T-helper 1 cell treated with Interleukin-12 subunit alpha and Interleukin-12 subunit beta and Interleukin-4 antibody, amounts not matched to agents 30 ng/mL and 1 ng/mL, for 36 hours (primary cell): Measurements from ENCODE around the gene CCNL1. TPM values are rescaled to one million over a fixed set of nuclear protein-coding genes. Genes with fewer than 3 reads are reported as not detected.

Experiments
- intact Hi-C: fragments of 100-400 bp; cut with micrococcal nuclease; formaldehyde crosslinking; loops from one replicate; pipeline ENCODE4 v1.15.1; 2024
- total RNA-seq: library from RNA; stranded (reverse); gene quantifications from 2 replicates; pipeline ENCODE4 v1.2.3, GENCODE V29; 2022

The CCNL1 gene
- total RNA-seq, 1 donor from 2014 or later: 245 TPM

DNA sequence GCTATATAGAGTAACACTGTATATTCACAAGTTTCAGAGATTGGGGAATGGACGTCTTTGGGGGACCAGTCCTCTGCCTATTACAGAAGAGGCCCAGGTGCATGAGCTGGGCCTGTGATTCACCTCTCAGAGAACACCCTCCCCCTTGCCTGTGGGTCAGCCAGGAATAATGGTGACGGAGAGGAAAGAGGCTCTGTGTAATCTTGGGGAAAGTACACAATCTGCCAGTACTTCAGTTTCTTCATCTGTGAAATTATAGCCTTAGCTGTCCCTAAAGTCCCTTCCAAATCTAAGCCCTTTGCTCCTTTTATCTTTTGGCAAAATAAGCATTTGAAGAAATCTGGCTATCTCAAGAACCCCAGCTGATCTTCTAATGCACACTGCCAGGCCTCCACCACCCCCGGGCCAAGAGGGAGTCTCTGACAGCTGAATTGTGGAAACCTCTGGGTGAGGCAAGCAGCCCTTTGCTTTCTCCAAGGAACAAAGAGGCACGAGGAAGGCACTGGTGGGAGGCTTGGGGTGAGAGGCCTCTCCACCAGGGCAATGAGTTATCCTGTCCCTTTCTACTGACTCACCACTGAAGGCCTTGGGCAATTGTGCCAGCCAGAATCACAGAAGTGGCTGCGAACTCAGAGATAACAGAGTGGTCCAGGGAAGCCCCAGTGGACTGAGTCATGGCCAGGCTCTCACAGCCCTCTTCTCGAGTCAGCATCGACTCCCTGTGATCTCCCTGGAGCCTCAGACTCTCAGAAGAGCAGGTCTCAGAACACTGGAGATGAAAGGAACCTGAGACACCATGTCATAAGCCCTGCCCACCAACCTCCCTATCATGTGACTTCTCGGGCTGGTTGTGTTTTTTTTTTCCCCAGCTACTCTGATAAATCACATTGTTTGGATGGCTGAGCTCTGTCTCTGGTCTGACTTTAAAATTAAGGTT lies 31.8 kb downstream of the CCNL1 start:
- intact Hi-C loops: loop anchor here (1.0 kb wide), 5 partner anchors 9 to 311 kb away; no protein-coding TSS in a partner anchor

DNA sequence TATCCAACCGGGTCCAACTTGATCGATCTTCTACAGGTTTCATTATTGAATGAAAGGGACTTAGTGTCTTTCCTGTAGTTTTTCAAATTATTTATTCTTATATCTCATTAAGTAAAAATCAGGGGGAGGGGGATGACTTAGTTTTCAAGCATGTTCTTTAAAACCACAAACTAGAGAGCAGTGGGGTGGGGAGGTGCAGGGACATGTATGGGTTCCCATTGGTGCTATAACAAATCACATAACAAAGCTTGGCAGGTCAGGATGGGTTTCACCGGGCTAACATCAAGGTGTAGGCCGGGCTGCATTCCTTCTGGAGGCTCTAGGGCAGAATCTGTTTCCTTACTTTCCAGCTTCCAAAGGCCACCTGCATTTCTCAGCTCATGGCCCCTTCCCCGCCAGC lies 32.7 kb downstream of the CCNL1 start:
- intact Hi-C loops: no loop called here

DNA sequence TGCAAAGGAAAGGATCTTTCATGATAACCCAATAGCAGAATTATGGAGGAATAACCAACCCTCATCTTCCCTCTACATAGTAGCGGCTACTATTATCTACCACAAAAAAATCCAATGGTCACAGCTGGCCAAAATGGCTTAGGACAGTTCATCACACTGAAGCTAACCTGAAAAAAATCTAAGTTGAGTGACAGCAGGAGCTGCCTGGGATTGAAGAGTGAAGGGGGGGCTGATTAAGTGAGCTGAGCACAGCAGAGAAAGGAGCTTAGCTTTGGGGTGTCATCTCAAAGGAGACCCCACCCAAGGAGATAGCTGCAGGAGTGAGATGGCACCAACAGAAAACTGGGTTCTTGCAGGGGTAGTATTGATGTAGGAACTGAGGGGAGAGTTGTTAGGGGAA lies 33.6 kb downstream of the CCNL1 start:
- intact Hi-C loops: no loop called here

- intact Hi-C loops: no loop called here
Measured at GRCh38 chr3:157125101-157125500, 34.8 kb downstream of the CCNL1 start.

DNA sequence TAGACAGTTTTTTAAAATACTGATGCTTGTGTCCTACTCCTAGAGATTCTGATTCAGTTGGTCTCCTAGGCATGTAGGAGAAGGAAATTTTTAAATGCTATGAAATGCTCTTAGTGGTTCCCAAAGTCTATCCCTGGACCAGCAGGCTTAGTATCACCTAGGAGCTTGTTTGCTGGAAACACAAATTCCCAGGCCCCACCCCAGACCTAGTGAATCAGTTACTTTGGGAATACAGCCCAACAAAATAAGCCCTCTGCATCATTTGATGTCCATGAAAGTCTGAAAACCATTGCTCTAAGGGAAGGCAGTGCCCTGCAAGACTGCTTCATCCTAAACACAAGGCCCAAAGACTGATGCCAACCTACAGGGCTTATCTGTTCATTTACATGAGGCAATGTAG lies 36.3 kb downstream of the CCNL1 start:
- intact Hi-C loops: no loop called here

DNA sequence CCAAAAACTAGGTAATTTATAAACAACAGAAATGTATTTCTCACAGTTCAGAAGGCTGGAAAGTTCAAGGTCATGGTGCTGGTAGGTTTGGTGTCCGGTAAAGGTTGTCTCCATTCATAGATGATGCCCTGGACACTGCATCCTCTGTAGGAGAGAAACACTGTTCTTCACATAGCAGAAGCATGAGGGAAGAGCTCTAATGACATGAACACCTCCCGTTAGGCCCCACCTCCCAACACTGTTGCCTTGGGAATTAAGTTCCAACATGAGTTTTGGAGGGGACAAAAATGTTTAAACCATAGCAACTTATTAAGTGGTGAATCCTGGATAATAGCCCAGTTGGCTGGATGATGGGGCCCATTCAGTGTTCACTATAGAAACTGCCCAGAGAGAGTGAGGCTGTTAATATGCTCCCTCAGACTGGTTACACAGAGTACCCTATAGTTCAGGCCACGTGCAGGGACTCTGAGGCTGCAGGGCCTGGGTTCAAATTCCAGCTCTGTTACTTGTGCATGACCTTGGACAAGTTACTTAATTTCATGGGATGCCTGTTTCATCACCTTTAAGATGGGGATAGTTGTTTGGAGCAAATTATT lies 37.0 kb downstream of the CCNL1 start:
- intact Hi-C loops: no loop called here

DNA sequence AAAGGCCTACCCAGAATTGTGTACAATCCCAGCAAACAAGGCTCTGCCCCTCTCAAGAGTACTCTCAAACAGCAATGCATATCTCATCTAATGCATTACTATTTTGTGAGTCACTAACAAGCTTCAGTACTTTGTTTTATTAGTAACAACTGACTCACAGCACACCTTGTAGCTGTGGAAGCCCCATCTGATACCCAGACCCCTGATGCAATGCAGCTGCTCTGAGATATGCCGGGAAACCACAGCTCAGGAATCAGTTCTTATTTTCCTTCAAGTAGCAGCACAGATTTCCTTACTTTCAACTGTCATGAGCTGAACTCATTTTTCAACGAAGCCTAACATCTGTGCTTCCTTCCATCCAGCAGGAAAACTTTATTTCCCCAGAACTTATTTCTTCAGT lies 37.8 kb downstream of the CCNL1 start:
- intact Hi-C loops: no loop called here

DNA sequence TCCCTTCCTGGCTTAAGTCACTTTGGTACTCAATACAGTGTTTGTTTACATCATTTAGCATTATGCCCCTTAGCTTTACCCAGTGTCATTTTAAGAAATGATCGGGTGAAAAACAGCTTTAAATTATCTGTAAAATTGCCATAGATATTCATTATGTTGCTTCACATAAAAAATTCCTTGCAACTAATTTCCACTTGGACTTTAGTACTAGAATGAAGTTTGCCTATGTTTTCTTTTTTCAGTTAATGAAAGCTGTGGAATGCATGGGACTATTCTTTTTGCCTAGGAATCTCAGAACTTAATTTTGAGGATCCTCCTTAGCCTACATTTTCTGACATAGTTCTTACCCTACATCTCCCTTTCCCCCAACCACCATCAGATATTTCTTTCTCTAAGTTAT lies 38.4 kb downstream of the CCNL1 start:
- intact Hi-C loops: no loop called here

DNA sequence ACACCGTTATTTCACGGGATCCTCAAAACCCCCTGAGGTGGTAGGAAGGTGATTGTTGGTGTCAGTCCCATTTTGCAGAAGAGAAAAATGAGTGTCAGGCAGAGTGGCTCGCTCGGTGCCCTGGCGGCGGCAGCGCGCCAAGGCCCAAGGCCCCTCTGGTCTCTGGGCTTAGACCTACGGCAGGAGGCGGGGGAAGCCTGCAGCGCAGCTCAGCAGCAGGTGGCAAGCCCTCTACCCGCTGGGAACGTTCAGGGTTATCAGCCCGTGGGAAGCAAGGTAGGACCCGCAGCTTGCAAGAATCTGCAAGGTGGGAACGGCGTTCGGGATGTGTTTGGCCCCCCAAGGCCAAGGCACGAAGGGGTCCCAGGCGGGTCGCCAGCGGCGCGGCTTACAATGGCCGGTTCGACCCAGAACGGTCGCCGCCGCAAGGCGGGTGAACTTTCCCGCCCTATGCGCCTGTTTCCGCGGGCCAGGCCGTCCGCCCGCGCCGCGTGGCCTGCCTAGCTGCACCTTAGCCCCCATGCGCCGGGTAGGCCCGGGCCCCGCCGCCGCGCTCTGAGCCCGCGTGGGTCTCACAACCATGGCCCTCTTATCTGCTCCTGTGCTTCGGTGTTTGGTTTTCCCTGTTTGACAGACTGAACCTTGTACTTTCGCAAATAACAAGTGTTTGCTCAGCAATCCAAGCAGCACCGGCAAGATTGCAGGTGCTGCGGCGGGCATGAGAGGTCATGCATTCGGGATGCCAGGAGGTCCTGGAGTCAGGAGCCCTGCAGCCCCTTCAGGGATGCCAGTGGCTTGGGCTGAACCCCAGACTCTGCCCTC lies 39.7 kb downstream of the CCNL1 start:
- intact Hi-C loops: no loop called here

DNA sequence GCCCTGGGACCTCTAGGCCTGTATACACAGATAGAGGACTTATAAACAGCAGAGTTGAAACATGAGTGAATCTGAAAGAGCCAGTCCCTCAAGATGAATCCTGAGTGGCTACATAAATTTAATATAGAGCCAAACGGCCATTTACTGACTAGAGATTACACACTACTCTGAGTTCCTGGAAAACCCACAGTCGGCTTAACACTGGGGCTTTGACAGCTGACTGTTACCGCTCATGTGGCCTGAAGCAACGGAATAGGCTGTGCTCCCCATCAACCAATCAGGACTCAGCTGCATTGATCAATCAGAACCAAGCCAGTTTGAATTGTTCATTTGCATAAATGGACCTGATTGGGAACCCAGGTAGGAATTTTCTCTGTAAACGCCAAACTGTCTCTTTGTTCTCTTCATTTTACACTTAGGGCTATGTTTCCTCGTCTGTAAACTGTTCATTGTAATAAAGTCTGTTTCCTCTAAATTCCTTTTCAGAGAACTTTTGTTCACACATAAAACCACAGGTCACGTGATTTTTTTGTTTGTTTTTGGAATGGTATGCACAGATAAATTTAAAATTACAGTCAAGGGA lies 40.5 kb downstream of the CCNL1 start:
- intact Hi-C loops: loop anchor here (1.0 kb wide), 2 partner anchors 9 to 30 kb away; no protein-coding TSS in a partner anchor

DNA sequence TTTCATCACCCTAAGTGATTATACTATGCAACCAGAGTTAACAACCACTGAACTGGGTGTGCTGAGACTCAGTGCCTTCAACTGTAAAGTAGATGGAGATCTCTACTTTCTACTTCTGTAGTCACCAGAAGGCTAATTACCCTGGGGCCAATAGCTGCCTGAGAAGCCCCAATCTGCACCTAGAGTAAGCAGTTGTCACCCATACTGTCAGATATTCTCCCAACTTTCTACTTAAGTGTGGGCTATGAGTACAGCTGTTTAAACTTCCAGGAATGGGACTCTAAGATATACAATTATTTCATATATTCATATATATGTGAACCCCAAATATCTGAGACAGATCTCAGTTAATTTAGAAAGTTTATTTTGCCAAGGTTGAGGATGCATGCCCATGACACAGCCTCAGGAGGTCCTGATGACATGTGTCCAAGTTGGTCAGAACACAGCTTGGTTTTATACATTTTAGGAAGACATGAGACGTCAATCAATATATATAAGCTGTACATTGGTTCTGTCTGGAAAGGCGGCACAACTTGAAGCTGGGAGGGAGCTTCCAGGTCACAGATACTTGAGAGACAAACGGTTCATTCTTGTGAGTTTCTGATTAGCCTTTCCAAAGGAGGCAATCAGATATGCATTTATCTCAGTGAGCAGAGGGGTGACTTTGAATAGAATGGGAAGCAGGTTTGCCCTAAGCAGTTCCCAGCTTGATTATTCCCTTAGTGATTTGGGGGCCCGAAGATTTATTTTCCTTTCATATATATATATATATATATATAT lies 41.9 kb downstream of the CCNL1 start:
- intact Hi-C loops: loop anchor here (1.0 kb wide), 1 partner anchor 15 kb away; no protein-coding TSS in a partner anchor

DNA sequence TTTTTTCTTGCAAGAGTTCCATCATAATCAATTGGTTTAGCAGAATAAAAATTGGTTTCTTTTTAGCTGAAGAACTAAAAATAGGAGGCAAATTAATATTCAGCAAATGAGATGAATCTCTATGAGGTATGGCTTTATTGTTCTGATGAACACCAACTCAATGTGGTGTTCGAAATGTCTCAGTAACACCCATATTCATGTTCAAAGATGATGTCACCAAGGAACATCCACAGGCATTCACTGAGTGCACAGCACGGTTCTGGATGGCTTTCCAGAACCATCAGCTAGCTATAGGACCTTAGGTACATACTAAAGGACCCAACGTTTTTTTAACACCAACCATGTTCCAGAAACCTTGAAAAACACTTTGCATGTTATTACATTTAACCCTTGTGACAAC lies 42.7 kb downstream of the CCNL1 start:
- intact Hi-C loops: no loop called here

GRCh38 chr3:157116017-157116416 lies 43.9 kb downstream of the CCNL1 start:
- intact Hi-C loops: no loop called here

- intact Hi-C loops: no loop called here
Measured at GRCh38 chr3:157115069-157116006, 44.6 kb downstream of the CCNL1 start.

- intact Hi-C loops: no loop called here
Measured at GRCh38 chr3:157113832-157114505, 46.0 kb downstream of the CCNL1 start.

GRCh38 chr3:157112536-157112935 lies 47.4 kb downstream of the CCNL1 start:
- intact Hi-C loops: no loop called here

DNA sequence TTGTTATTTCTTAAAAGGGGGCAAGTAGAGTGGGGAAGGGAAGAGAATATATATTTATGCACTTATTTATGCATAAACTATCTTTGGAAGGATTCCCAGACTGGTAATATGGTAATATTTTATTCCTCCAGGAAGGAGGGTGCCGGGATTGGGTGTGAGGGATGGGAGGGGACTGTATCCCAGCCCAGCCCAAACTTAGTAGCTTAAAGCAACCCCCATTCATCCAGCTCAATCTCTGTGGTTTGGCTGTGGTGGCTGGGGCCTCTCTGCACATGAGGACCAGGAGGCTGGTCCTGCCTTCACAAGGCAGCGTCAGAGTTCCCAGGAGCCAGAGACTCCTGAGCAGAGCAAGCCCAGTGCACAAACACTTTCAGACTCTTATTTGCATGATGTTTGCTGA lies 48.4 kb downstream of the CCNL1 start:
- intact Hi-C loops: no loop called here

DNA sequence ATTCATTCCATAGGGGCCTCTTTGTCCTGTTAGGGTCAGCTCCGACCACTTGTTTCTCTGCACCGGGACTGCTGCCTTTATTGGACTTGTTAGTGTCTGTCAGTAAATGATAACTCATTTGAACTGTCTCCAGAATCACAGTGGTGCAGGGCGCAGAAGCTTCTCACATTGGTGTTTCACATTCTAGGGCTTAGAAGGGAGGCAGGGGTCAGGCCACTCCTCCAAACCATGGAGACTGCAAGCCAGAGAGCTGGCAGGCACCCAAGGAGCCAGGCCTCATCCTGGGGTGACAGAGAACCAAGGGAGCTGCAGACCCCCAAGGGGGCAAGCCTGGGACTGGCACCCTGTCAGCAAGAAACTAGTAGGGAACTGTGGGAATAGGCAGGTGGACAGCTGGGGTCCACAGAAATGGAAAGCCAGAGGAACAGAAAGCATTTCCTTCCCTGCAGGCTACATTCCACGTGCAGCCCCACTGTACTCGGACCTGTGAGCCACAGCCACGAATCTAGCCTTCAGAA lies 49.1 kb downstream of the CCNL1 start:
- intact Hi-C loops: no loop called here
